ENCODE results near the gene KNDC1.

Gene KNDC1

GRCh38 chr10:133203652-133204195, 43.7 kb downstream of the KNDC1 start:
- no peak overlapping the region for H2BK120ac ChIP-seq (ENCODE audit: low read depth, low read length)
- H3K27me3 ChIP-seq (ENCODE audit: control insufficient read depth in 3 of 3, insufficient read depth in 3 of 3, low read depth in 1 of 3, low read length in 3 of 3), result no peaks in the 10 kb centered on the region
- H3K14ac ChIP-seq (ENCODE audit: low read length), result peak overlapping the region; percentile 31
- no peak for DNase-seq (ENCODE audit: low spot score)
- no peak overlapping the region for H3K18ac ChIP-seq (ENCODE audit: low read length)
- H3K4me3 ChIP-seq (ENCODE audit: low read length in 2 of 2), result no peak overlapping the region
- H2AFZ ChIP-seq (ENCODE audit: low read length), result no peak overlapping the region
- H3K36me3 ChIP-seq (replicated peaks in 1 of 2; ENCODE audit: control insufficient read depth in 2 of 2, insufficient read depth in 2 of 2, low read length in 2 of 2), result peaks cover 0 to 2% of the 10 kb centered on the region in 2 donors
- H3K9ac ChIP-seq (ENCODE audit: low read depth, low read length, poor library complexity), result peak overlapping the region; percentile 12
- H3K9me3 ChIP-seq (replicated peaks in 1 of 2; ENCODE audit: control insufficient read depth in 2 of 2, insufficient read depth in 1 of 2, low read depth in 1 of 2, low read length in 2 of 2), result peaks cover 0 to under 1% of the 10 kb centered on the region in 2 donors
- no peak overlapping the region for H4K91ac ChIP-seq (ENCODE audit: low read depth, low read length, poor library complexity)
- peak overlapping the region; percentile 55 for H3K23ac ChIP-seq (ENCODE audit: low read depth, low read length, poor library complexity)
- WGBS, 2 donors (ENCODE audit: extremely low coverage in 2 of 2, insufficient read length in 2 of 2, insufficient replicate concordance in 1 of 2), result no CpG with 5 or more reads among the region's 31 CpGs
- H4K8ac ChIP-seq (ENCODE audit: low read depth, low read length), result no peak overlapping the region
- no peak overlapping the region for H3K27ac ChIP-seq (replicated peaks; ENCODE audit: low read length)
- H2AK5ac ChIP-seq (ENCODE audit: low read depth, low read length), result peak overlapping the region; percentile 92
- H2BK12ac ChIP-seq (ENCODE audit: low read length), result no peak overlapping the region
- no peak overlapping the region for H3K4ac ChIP-seq (ENCODE audit: low read length)
- H3K4me2 ChIP-seq (ENCODE audit: insufficient read depth, low read length, poor library complexity, severe bottlenecking), result no peak overlapping the region
- H3K4me1 ChIP-seq (ENCODE audit: control insufficient read depth in 2 of 2, insufficient read depth in 1 of 2, low read depth in 1 of 2, low read length in 2 of 2), result peaks cover 2 to 4% of the 10 kb centered on the region in 2 donors
- peak overlapping the region; percentile 75 for H2BK5ac ChIP-seq (ENCODE audit: low read length)
- H3K79me1 ChIP-seq (ENCODE audit: low read depth, low read length), result peaks cover 2% of the 10 kb centered on the region
- no peak overlapping the region for H2BK15ac ChIP-seq (ENCODE audit: low read length)

- Histone ChIP-seq H2BK12ac (ENCODE audit: low read length) (peak overlapping the region; percentile 84), H2AK5ac (ENCODE audit: low read depth, low read length) (peak overlapping the region; percentile 92), H2BK5ac (ENCODE audit: low read length) (no peak overlapping the region), H3K4me3 (ENCODE audit: low read length in 2 of 2) (no peak overlapping the region), H3K4ac (ENCODE audit: low read length) (peak overlapping the region; percentile 23), H3K27ac (replicated peaks; ENCODE audit: low read length) (no peak overlapping the region), H3K27me3 (ENCODE audit: control insufficient read depth in 3 of 3, insufficient read depth in 3 of 3, low read depth in 1 of 3, low read length in 3 of 3) (no peaks in the 10 kb centered on the region), H3K36me3 (replicated peaks in 1 of 2; ENCODE audit: control insufficient read depth in 2 of 2, insufficient read depth in 2 of 2, low read length in 2 of 2) (peaks cover 0 to 2% of the 10 kb centered on the region in 2 donors), H4K91ac (ENCODE audit: low read depth, low read length, poor library complexity) (no peak overlapping the region), H3K14ac (ENCODE audit: low read length) (no peak overlapping the region), H3K18ac (ENCODE audit: low read length) (no peak overlapping the region), H3K9me3 (replicated peaks in 1 of 2; ENCODE audit: control insufficient read depth in 2 of 2, insufficient read depth in 1 of 2, low read depth in 1 of 2, low read length in 2 of 2) (peaks cover 0 to 5% of the 10 kb centered on the region in 2 donors), H2BK15ac (ENCODE audit: low read length) (no peak overlapping the region), H4K8ac (ENCODE audit: low read depth, low read length) (peak overlapping the region; percentile 96), H2BK120ac (ENCODE audit: low read depth, low read length) (no peak overlapping the region), H2AFZ (ENCODE audit: low read length) (no peak overlapping the region), H3K9ac (ENCODE audit: low read depth, low read length, poor library complexity) (no peak overlapping the region), H3K23ac (ENCODE audit: low read depth, low read length, poor library complexity) (peak overlapping the region; percentile 65), H3K4me1 (ENCODE audit: control insufficient read depth in 2 of 2, insufficient read depth in 1 of 2, low read depth in 1 of 2, low read length in 2 of 2) (peaks cover 2 to 4% of the 10 kb centered on the region in 2 donors), H3K4me2 (ENCODE audit: insufficient read depth, low read length, poor library complexity, severe bottlenecking) (peak overlapping the region; percentile 11), H3K79me1 (ENCODE audit: low read depth, low read length) (peaks cover 3% of the 10 kb centered on the region)
- no peak for DNase-seq (ENCODE audit: low spot score)
- no CpG with 5 or more reads among the region's 38 CpGs for WGBS, 2 donors (ENCODE audit: extremely low coverage in 2 of 2, insufficient read length in 2 of 2, insufficient replicate concordance in 1 of 2)
These were observed 44.4 kb downstream of the KNDC1 start for GRCh38 chr10:133204226-133205015.

- Histone ChIP-seq H3K27ac (replicated peaks; ENCODE audit: low read length) (no peak overlapping the region), H4K8ac (ENCODE audit: low read depth, low read length) (peak overlapping the region; percentile 6), H3K36me3 (replicated peaks in 1 of 2; ENCODE audit: control insufficient read depth in 2 of 2, insufficient read depth in 2 of 2, low read length in 2 of 2) (peaks cover 0 to 2% of the 10 kb centered on the region in 2 donors), H3K79me1 (ENCODE audit: low read depth, low read length) (peaks cover 1% of the 10 kb centered on the region), H2BK15ac (ENCODE audit: low read length) (no peak overlapping the region), H3K18ac (ENCODE audit: low read length) (peak overlapping the region; percentile 57), H3K9me3 (replicated peaks in 1 of 2; ENCODE audit: control insufficient read depth in 2 of 2, insufficient read depth in 1 of 2, low read depth in 1 of 2, low read length in 2 of 2) (peaks cover 0 to 5% of the 10 kb centered on the region in 2 donors), H3K4me1 (ENCODE audit: control insufficient read depth in 2 of 2, insufficient read depth in 1 of 2, low read depth in 1 of 2, low read length in 2 of 2) (peaks cover under 1 to 4% of the 10 kb centered on the region in 2 donors), H3K14ac (ENCODE audit: low read length) (peak overlapping the region; percentile 82), H2BK120ac (ENCODE audit: low read depth, low read length) (no peak overlapping the region), H2AK5ac (ENCODE audit: low read depth, low read length) (peak overlapping the region; percentile 46), H3K27me3 (ENCODE audit: control insufficient read depth in 3 of 3, insufficient read depth in 3 of 3, low read depth in 1 of 3, low read length in 3 of 3) (no peaks in the 10 kb centered on the region), H4K91ac (ENCODE audit: low read depth, low read length, poor library complexity) (no peak overlapping the region), H2AFZ (ENCODE audit: low read length) (no peak overlapping the region), H3K23ac (ENCODE audit: low read depth, low read length, poor library complexity) (peak overlapping the region; percentile 85), H2BK12ac (ENCODE audit: low read length) (no peak overlapping the region), H3K4ac (ENCODE audit: low read length) (peak overlapping the region; percentile 53), H3K4me2 (ENCODE audit: insufficient read depth, low read length, poor library complexity, severe bottlenecking) (no peak overlapping the region), H2BK5ac (ENCODE audit: low read length) (no peak overlapping the region), H3K9ac (ENCODE audit: low read depth, low read length, poor library complexity) (no peak overlapping the region), H3K4me3 (ENCODE audit: low read length in 2 of 2) (peak overlapping the region in 1 of 2 donors; percentile 14)
- no peak for DNase-seq (ENCODE audit: low spot score)
- whole genome bisulfite sequencing, 2 donors (ENCODE audit: extremely low coverage in 2 of 2, insufficient read length in 2 of 2, insufficient replicate concordance in 1 of 2), result no CpG with 5 or more reads among the region's 23 CpGs
These were observed 45.1 kb downstream of the KNDC1 start for GRCh38 chr10:133205146-133205545.

GRCh38 chr10:133206356-133207040, 46.5 kb downstream of the KNDC1 start:
- no peak overlapping the region for H2AFZ ChIP-seq (ENCODE audit: low read length)
- H2BK15ac ChIP-seq (ENCODE audit: low read length), result no peak overlapping the region
- no peak overlapping the region for H3K4ac ChIP-seq (ENCODE audit: low read length)
- H3K23ac ChIP-seq (ENCODE audit: low read depth, low read length, poor library complexity), result no peak overlapping the region
- H4K8ac ChIP-seq (ENCODE audit: low read depth, low read length), result no peak overlapping the region
- H3K4me2 ChIP-seq (ENCODE audit: insufficient read depth, low read length, poor library complexity, severe bottlenecking), result no peak overlapping the region
- H2BK12ac ChIP-seq (ENCODE audit: low read length), result no peak overlapping the region
- no peak overlapping the region for H2BK5ac ChIP-seq (ENCODE audit: low read length)
- no peak overlapping the region for H3K9ac ChIP-seq (ENCODE audit: low read depth, low read length, poor library complexity)
- no CpG with 5 or more reads among the region's 17 CpGs for WGBS, 2 donors (ENCODE audit: extremely low coverage in 2 of 2, insufficient read length in 2 of 2, insufficient replicate concordance in 1 of 2)
- H3K14ac ChIP-seq (ENCODE audit: low read length), result peak overlapping the region; percentile 38
- H3K18ac ChIP-seq (ENCODE audit: low read length), result peak overlapping the region; percentile 76
- peaks cover 1% of the 10 kb centered on the region for H3K79me1 ChIP-seq (ENCODE audit: low read depth, low read length)
- DNase-seq (ENCODE audit: low spot score), result no peak
- H3K4me3 ChIP-seq (ENCODE audit: low read length in 2 of 2), result no peak overlapping the region
- peak overlapping the region; percentile 21 for H2AK5ac ChIP-seq (ENCODE audit: low read depth, low read length)
- H2BK120ac ChIP-seq (ENCODE audit: low read depth, low read length), result no peak overlapping the region
- H3K36me3 ChIP-seq (replicated peaks in 1 of 2; ENCODE audit: control insufficient read depth in 2 of 2, insufficient read depth in 2 of 2, low read length in 2 of 2), result peaks cover 0 to 2% of the 10 kb centered on the region in 2 donors
- H3K27ac ChIP-seq (replicated peaks; ENCODE audit: low read length), result no peak overlapping the region
- H4K91ac ChIP-seq (ENCODE audit: low read depth, low read length, poor library complexity), result no peak overlapping the region
- H3K27me3 ChIP-seq (ENCODE audit: control insufficient read depth in 3 of 3, insufficient read depth in 3 of 3, low read depth in 1 of 3, low read length in 3 of 3), result no peaks in the 10 kb centered on the region
- peaks cover 0 to 4% of the 10 kb centered on the region in 2 donors for H3K4me1 ChIP-seq (ENCODE audit: control insufficient read depth in 2 of 2, insufficient read depth in 1 of 2, low read depth in 1 of 2, low read length in 2 of 2)
- peaks cover 0 to 5% of the 10 kb centered on the region in 2 donors for H3K9me3 ChIP-seq (replicated peaks in 1 of 2; ENCODE audit: control insufficient read depth in 2 of 2, insufficient read depth in 1 of 2, low read depth in 1 of 2, low read length in 2 of 2)

Data from neuronal stem cell (in vitro differentiated cells).